DMS153 (cell line): Measurements from ENCODE around the gene ANKS3.
A peak's percentile ranks its signal among the peaks of the same experiment; 100 is the strongest.

Experiments used
- DNase-seq: peaks from one replicate; lab custom pipeline; 2025; lab: John Stamatoyannopoulos, UW

Gene ANKS3

GRCh38 chr16:4734063-4734729 is at the start of gene ANKS3, which contains the start of gene DNAAF8:
Gene ANKS3, minus strand, starts transcription at chr16:4734271. Its CDS starts 4,122 bp downstream, at chr16:4730149.
Gene DNAAF8, plus strand, starts transcription at chr16:4734537. Its CDS starts 1,978 bp downstream, at chr16:4736515.
- DNase-seq = peak; percentile 82

GRCh38 chr16:4783251-4783950 is 49.3 kb upstream of the ANKS3 start:
- DNase-seq = no peak

GRCh38 chr16:4780235-4780634 is 46.2 kb upstream of the ANKS3 start:
- no peak for DNase-seq

GRCh38 chr16:4778050-4778392 is 44.0 kb upstream of the ANKS3 start:
- no peak for DNase-seq

- no peak for DNase-seq
Observed at GRCh38 chr16:4777339-4778049, 43.4 kb upstream of the ANKS3 start.

- no peak for DNase-seq
Observed at GRCh38 chr16:4776141-4776705, 42.2 kb upstream of the ANKS3 start.

GRCh38 chr16:4775005-4775404 is 40.9 kb upstream of the ANKS3 start:
- no peak for DNase-seq

GRCh38 chr16:4772351-4772750 is 38.3 kb upstream of the ANKS3 start:
- DNase-seq = no peak

GRCh38 chr16:4771646-4772045 is 37.6 kb upstream of the ANKS3 start:
- no peak for DNase-seq

- DNase-seq = no peak
Observed at GRCh38 chr16:4769306-4769638, 35.2 kb upstream of the ANKS3 start.

- DNase-seq = peak; percentile 95
Observed at GRCh38 chr16:4768549-4769305, 34.7 kb upstream of the ANKS3 start.

GRCh38 chr16:4767872-4768548 is 33.9 kb upstream of the ANKS3 start:
- peak; percentile 21 for DNase-seq

GRCh38 chr16:4766875-4767628 is 33.0 kb upstream of the ANKS3 start, which contains the start of gene ZNF500:
Gene ZNF500, minus strand, starts transcription at chr16:4767162. Its CDS starts 1,184 bp downstream, at chr16:4765978.
- peak; percentile 94 for DNase-seq

GRCh38 chr16:4765511-4766474 is 31.7 kb upstream of the ANKS3 start:
- DNase-seq = no peak

- DNase-seq = no peak
Observed at GRCh38 chr16:4763791-4764190, 29.7 kb upstream of the ANKS3 start.

GRCh38 chr16:4762205-4762604 is 28.1 kb upstream of the ANKS3 start:
- no peak for DNase-seq

- no peak for DNase-seq
Observed at GRCh38 chr16:4760221-4760910, 26.3 kb upstream of the ANKS3 start.

- DNase-seq = no peak
Observed at GRCh38 chr16:4755687-4756086, 21.6 kb upstream of the ANKS3 start.

- DNase-seq = no peak
Observed at GRCh38 chr16:4754865-4755264, 20.8 kb upstream of the ANKS3 start.
